Kidney epithelial cell (primary cell): Measurements from ENCODE around the gene HK3. TPM values are rescaled to one million over a fixed set of nuclear protein-coding genes. Genes with fewer than 3 reads are reported as not detected.

Source experiments
- DNase-seq: peaks from one replicate; pipeline ENCODE4 v3.0.0-alpha.2; 2010; ENCODE audit warnings: low read depth
- H3K27me3 ChIP-seq: 2 replicates; pipeline ENCODE4 v1.6.0; 2011; ENCODE audit warnings: low read length; ENCODE audit not compliant: control insufficient read depth, insufficient read depth
- H3K36me3 ChIP-seq: 2 replicates; pipeline ENCODE4 v1.5.1; 2011; ENCODE audit warnings: low read length; ENCODE audit not compliant: control insufficient read depth, insufficient read depth
- H3K4me3 ChIP-seq: 2 replicates; pipeline ENCODE4 v1.5.1; 2011; ENCODE audit warnings: low read depth, mild to moderate bottlenecking, control low read depth, low read length
- CTCF ChIP-seq: IDR thresholded peaks from 2 replicates; pipeline ENCODE4 v1.5.1; 2011; ENCODE audit warnings: mild to moderate bottlenecking, moderate library complexity, low read length, control low read depth, inconsistent platforms; ENCODE audit not compliant: insufficient read depth, poor library complexity, severe bottlenecking
- total RNA-seq: library from RNA; depleted of rRNA; stranded (reverse); fragments of >200 nt; gene quantifications from 2 replicates; pipeline ENCODE4 v1.2.3, GENCODE V29; 2015

The HK3 gene
- total RNA-seq, 1 donor from 2014 or later, result 0.04 TPM

GRCh38 chr5:176853151-176853778, 45.9 kb downstream of the HK3 start:
- TF ChIP-seq CTCF, result no peak
- Histone ChIP-seq H3K4me3 (no peak overlapping the region), H3K36me3 (no peaks in the 10 kb centered on the region), H3K27me3 (peaks cover 23% of the 10 kb centered on the region)
- no peak for DNase-seq

- DNase-seq, result no peak
- Histone ChIP-seq H3K36me3 (no peaks in the 10 kb centered on the region), H3K27me3 (peaks cover 21% of the 10 kb centered on the region), H3K4me3 (no peak overlapping the region)
- TF ChIP-seq CTCF, result no peak
Observed at GRCh38 chr5:176851871-176852658, 47.1 kb downstream of the HK3 start.

- no peak overlapping the region for H3K4me3 ChIP-seq
- H3K27me3 ChIP-seq, result peaks cover 22% of the 10 kb centered on the region
- TF ChIP-seq CTCF, result no peak
- H3K36me3 ChIP-seq, result no peaks in the 10 kb centered on the region
- DNase-seq, result no peak
Observed at GRCh38 chr5:176851380-176851779, 47.8 kb downstream of the HK3 start.

- no peaks in the 10 kb centered on the region for H3K36me3 ChIP-seq
- no peak overlapping the region for H3K4me3 ChIP-seq
- no peak for TF ChIP-seq CTCF
- no peak for DNase-seq
- peaks cover 21% of the 10 kb centered on the region for H3K27me3 ChIP-seq
Observed at GRCh38 chr5:176850371-176851245, 48.5 kb downstream of the HK3 start.

GRCh38 chr5:176849611-176850227, 49.4 kb downstream of the HK3 start:
- no peak for DNase-seq
- H3K36me3 ChIP-seq, result no peaks in the 10 kb centered on the region
- peaks cover 18% of the 10 kb centered on the region for H3K27me3 ChIP-seq
- no peak overlapping the region for H3K4me3 ChIP-seq
- no peak for TF ChIP-seq CTCF
